Left ventricle myocardium superior (tissue), 1 donor: ENCODE data around the gene RPS6KA2. TPM values are rescaled to one million over a fixed set of nuclear protein-coding genes. Genes with fewer than 3 reads are reported as not detected.
A peak's percentile ranks its signal among the peaks of the same experiment; 100 is the strongest.
"Not testable (repeated sequence)": the region's sequence is repeated elsewhere in the genome, so short reads cannot be mapped to it uniquely, and the experiment has no call there.

Experiments
- ATAC-seq: fragments of 200-7000 bp; cut with Tn5 transposase; one replicate; pipeline ENCODE4 v1.9.1; 2020; ENCODE audit warnings: mild to moderate bottlenecking, moderate library complexity
- DNase-seq: peaks from one replicate; pipeline ENCODE4 v3.0.0-alpha.2; 2020
- intact Hi-C: fragments of 100-400 bp; cut with micrococcal nuclease; formaldehyde crosslinking; loops from one replicate; pipeline ENCODE4 v1.11.0; 2022
- total RNA-seq: library from RNA; stranded (reverse); fragmentation: NEBNext Ultra II Directional; extraction: Animal tissue kit (Norgen Biotek cat#: 25700); gene quantifications from one replicate; pipeline ENCODE4 v1.2.1, GENCODE V29; 2021
- donor health status: DM: no; HTN: yes; CAD: no; lungs with severe emphysema.

The RPS6KA2 gene
- total RNA-seq, 1 donor from 2014 or later = 63.4 TPM

DNA sequence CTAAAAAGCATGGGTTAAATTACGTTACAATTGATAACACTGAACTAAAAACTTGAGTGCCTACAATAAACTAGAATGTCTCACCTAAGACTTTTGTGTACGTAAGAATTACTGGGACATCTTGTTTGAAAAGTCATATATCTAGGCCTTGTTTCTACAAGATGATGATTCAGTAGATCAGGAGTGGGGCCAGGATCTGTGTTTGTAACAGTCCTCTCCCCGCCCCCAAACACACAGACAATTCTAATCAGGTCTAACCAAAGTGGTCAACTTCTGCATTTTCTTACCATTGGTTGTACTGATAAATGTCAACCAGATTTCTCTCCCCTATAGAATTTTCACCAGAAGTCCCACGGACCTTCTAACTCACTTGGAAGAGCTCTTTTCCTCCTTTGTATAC lies 97.5 kb downstream of the RPS6KA2 start:
- ATAC-seq (no peak), DNase-seq (no peak)
- intact Hi-C loops = no loop called here

DNA sequence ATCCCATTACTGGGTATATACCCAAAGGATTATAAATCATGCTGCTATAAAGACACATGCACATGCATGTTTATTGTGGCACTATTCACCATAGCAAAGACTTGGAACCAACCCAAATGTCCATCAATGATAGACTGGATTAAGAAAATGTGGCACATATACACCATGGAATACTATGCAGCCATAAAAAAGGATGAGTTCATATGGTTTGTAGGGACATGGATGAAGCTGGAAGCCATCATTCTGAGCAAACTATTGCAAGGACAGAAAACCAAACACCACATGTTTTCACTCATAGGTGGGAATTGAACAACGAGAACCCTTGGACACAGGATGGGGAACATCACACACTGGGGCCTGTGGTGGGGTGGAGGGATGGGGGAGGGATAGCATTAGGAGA lies 98.0 kb downstream of the RPS6KA2 start:
- intact Hi-C loops, ATAC-seq, DNase-seq: not testable (repeated sequence)

DNA sequence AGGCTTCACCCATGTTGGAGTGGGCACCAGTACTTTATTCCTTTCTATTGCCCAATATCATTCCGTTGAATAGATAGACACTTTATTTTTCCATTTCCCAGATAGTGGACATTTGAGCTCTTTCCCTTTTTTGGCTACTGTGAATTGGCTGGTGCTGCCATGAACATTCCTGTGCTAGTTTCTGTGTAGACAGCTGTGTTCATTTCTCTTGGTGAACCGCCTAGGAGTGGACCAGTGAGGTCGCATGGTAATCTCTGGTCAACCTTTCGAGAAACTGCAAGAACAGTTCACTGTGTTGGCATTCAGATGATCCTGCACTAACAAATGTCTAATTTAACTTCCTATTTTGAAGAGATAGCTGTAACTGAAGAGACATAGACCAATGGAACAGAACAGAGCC lies 99.2 kb downstream of the RPS6KA2 start:
- ATAC-seq (no peak), DNase-seq (no peak)
- intact Hi-C loops = no loop called here

DNA sequence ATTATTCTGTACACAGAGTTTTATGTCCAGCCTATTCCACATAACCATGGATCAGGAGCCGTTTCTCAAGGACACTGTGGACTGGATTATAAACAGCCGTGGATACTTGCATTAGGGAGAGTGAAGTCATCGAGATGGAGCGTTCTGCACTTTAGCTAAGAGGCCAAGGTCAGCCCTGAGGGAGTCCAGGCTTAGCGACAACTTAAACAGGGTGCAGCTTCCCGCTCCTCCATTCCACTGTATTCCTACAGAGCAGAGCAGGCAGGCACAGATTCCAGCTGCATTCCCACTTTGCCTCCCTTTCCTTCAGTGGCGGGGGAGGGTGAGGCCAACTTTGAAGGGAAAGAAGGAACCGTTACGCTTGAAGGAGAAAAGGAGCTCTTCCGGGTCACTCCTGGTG lies 100.1 kb downstream of the RPS6KA2 start:
- intact Hi-C loops = no loop called here
- no peak for DNase-seq
- ATAC-seq = peak; percentile 23

DNA sequence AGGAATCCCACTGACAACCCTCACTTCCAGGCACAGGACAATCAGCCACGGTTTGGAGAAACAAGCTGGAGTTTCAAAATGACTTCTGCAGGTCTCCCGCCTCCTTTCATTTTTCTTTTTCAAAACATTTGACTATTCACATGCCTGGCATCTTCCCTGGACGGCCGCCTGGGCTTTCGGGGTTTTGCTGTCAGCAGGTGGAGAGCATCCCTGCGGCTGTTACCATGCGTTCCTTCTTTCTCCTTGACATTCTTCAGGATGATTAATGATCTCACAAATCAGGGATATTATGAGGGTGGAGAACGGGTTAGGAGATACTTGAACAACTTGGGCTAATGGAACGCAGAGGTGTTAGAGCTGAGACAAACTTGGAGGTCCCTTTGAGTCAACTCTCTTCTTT lies 101.5 kb downstream of the RPS6KA2 start:
- intact Hi-C loops = no loop called here
- ATAC-seq = no peak
- DNase-seq = no peak

DNA sequence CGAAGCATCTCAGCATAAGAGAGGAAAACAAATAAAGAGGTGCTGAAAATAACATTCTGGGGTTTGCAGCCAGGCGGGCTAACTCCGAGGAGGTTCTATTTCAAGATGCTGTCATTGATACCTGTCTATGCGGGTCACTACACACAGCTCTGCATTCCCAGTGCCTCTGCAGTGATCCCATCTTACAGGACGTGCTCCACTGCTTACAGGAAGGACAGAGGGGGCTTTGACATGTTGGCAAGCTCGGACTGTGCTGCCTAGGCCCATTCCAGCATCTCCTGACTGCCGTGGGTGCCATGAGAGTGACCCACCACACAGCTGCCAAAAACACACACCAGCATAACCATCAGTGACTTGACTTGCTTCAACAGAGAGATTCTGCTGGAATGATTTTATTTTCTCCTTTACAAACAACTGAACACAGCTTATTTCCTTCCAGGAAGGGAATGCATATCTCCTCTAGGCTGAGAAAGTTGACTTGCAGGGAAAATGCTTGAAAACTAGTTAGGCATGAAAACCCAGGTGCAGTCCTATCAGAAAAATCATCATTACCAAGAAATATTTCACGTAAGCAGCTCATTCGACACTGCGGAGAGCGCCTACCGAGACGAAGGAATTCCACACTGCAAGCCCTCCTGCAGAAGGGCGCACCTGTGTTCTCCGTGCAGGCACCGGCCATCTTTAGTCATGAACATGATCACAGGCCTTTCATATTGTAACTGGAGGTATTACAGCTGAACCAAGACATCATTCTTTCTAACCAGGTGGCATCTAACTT lies 103.1 kb downstream of the RPS6KA2 start:
- ATAC-seq (no peak), DNase-seq (no peak)
- intact Hi-C loops = no loop called here

DNA sequence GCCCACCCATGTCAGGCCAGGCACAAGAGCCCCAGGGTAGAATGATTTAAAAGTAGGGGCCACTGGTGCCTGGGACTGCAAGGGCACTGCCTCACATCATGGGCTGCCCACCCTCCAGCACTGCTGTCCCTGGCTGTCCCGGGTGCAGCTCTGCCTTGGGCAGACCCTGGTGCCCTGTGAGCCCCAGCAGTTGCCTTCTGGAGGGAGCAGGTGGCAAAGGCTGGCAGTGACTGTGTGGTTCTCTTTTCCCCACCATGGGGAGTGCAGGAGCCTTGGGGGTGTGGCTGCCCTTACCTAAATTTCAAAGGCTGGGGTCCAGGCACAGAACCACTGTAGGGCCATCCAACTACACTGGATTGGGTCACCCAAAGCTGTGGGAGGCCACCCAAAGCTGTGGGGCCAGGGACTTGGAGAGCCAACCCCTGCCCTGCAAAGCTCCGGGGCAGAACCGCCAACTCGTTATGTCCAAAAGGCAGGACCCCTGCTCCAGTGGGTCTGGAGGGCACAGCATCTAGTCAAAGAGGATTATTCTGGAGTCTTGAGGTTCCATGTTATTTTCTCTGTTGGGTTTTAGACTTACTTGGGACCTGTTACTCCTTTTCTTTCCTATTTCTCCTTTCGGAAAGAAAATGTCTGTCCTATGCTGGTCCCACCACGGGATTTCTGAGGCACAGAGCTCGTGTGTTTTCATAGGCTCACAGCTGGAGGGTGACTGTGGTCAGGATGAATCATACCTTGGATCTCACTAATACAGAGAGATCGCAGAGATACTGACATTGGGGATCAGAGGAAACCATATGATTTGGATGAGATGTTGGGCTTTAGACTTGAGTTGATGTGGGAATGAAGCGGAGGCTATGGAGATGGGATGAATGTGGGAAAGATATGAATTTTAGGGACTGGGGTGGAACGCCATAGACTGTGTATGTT lies 105.9 kb downstream of the RPS6KA2 start:
- DNase-seq = no peak
- intact Hi-C loops = no loop called here
- no peak for ATAC-seq

DNA sequence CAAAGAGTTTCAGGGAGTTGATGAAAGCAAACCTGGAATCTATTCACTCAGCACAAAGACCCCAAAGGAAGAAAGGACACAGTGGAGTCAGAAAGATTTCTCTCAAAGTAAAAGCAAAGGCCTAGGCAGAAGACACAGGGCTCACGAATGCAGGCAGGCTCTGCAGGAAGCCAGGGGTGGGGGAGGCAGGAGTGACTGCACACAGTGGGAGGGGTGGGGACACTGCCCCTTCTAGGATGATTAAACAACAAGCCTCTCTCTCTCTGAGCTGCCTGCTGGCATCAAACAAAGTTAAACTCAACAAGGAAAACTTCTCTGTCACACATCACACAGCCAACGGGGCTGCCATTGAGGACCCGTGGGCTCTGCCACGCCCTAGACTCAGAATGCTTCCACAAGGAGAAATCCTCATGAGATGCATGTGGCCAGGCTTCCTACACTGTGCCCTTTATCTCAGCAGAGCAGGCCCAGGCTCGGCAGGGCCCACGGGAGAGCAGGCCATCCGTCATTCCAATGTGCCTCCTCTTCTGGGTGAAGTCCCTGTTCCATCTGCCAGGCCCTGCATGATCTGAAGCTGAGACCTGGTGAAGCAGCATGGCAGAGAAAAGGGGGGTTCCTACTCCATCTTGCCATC lies 110.7 kb downstream of the RPS6KA2 start:
- intact Hi-C loops = no loop called here
- DNase-seq = no peak
- no peak for ATAC-seq

DNA sequence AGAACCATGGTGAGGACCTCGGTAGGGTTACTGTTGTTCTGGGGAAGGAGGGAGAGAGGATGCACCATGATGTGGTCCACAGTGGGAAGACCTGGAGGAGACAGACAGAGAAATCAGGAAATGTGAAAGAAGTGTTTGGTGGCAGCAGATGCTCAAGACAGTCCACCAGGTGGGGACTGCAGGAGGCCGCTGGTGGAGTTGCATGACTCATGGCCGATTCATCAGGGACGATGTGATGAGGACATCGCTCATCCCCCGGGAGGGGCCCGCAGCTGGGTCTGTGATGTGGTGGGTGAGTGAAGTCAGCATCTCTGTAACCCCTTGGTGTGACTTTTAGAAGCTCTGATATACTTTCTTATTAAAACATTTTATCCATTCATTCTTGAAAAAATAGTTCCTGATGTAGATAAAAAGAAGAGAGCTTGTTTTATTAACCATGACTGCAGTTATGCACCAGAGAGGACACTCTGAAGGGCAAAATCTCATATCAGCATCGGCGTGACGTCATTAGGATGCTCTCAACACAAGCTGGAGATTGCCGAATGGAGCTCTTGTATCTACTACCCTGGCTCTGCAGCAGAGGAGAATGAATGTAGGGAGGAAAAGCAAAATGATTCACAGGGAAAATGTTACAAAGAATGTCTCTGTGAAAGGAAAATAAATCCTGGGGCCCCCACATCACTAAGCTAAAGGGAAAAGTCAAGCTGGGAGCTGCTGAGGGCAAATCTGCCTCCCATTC lies 111.8 kb downstream of the RPS6KA2 start:
- intact Hi-C loops = no loop called here
- ATAC-seq (peak; percentile 56), DNase-seq (no peak)

DNA sequence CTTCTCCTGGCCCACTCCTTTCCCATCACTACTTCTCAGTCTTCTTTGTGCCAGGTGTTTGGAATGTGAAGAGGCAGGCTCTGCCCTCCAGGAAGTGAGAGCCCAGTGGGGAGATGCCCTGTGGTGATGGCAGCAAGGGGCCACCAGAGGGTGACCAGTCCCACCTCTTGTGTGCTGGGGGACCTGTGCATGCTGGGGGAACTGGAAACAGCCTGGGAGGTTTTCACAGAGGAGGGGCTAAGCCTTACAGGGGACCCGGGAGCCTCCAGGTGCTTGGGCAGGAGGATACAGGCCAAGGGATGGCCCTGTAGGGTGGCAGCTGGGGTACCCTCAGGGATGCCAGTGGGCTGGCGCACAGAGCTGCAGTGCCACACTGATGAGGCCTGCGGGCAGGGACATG lies 112.9 kb downstream of the RPS6KA2 start:
- peak; percentile 23 for ATAC-seq
- intact Hi-C loops = no loop called here
- DNase-seq = no peak

DNA sequence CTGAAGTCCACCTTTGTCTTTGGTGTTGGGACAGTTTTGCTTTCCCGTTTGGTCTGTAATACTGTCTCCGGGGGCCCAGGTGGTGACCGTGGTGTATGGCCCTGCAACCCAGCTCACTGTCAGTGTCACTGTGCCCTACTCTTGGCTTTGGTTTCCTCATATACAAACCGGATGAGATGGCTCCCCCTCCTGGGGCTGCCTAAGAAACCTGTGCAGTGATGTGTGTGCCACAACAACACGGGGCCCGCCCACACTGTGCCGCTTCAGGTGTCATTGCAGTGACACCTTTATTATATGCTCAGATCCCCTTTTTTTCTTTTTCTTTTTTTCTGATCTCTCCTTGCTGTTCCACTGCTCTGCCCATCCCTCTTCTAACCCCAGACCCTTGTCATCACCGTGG lies 114.5 kb downstream of the RPS6KA2 start:
- intact Hi-C loops = no loop called here
- no peak for DNase-seq
- ATAC-seq = no peak

DNA sequence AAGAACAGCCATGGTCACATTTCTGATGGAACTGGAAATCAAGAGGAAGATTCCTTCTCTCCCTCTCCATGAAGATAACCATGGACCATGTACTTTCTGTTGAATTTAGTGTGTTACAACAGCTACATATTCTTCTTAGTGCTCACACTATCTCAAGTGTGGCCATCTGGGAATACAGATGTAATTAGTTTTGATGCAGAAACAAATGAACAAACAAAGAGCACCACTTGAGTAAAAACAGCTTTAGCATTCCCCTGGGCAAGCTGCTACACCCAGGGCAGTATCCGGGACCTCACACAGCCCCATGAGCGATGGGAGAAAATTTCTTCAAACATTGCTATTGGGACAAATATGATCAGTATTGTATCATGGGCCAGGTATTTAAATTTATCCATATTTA lies 115.7 kb downstream of the RPS6KA2 start:
- intact Hi-C loops = no loop called here
- ATAC-seq = no peak
- no peak for DNase-seq

DNA sequence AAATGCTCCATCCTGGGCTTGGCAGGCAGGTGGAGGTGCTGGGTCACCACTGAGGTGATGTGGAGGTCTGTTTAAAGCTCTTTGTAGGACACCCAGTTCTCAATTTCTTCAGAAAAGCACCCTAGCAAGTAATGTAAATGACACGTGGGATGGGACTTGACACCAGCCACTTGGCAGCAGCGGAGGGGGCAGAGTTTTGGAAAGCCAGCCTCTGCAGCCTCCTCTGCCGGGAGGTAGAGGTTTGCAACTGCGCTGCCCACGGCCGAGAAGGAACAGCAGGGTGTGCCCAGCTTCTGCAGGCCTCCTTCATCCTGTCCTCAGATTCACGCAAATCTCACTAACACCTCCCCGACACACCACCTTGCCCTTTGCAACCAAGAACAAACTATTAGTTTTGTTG lies 117.9 kb downstream of the RPS6KA2 start:
- DNase-seq = no peak
- no peak for ATAC-seq
- intact Hi-C loops = no loop called here

DNA sequence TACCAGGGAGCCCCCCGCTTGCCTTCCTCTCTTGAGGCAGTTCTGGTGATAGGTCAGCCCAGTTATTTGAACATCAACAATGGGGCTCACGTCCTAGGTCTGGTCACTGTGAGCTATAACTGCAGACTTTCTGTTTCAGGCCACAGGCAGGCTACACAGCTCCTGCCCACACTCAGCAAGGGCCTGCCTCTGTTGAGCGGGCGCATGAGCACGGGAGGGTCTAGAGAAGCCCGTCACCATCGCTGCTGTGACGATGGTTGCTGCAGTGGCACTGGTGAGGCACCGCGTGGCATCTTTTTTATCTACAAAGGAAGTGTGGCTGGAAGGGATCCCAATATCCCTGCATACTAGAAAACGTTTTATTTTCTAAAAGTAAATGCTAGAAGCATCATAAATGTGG lies 118.3 kb downstream of the RPS6KA2 start:
- no peak for ATAC-seq
- no peak for DNase-seq
- intact Hi-C loops = no loop called here

DNA sequence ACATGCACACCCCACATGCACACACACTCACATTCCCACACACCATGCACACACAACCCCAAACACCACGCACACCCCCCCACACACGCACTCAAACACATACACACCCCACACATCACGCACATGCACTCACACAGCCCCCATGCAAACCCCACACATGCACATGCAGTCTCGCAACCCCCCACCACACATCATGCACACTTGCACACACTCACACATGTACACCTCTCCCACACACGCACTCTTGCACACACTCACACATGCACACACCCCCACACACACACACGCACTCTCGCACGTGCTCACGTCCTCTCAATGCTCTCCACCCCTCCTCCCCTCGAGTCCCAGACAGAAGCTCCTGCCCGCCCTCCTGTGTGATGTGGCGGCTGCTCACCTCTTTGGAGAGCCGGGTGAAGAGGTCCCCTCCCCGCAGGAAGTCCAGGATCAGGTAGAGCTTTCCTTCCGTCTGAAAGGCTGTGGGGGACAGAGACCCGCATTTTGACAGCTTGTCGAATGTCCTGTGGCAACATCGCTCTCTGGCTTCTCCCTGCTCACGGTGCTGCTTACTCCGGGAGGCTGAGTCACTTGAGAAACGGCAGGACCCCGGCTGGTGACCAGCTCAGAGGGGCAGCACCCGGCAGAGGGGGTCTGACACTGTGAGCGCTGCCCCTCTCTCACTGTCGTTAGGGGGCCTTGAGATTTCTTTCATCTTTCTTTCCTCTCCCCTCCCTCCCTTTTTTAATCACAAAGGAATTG lies 119.1 kb downstream of the RPS6KA2 start:
- DNase-seq = no peak
- ATAC-seq = no peak
- intact Hi-C loops = no loop called here

DNA sequence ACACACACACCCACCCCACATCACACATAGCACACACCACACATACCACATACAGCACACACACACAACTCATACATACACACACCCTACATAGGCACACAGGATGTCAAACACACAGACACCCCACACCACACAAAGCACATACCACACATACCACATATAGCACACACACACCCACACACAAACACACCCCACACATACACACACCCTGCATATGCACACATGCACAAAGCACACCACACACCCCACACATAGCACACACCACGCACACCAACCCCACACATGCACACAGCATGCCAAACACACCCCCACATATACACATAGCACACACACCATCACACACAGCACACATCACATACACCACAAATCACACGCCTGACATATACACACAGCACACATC lies 119.7 kb downstream of the RPS6KA2 start:
- ATAC-seq (no peak), DNase-seq (no peak)
- intact Hi-C loops = no loop called here

DNA sequence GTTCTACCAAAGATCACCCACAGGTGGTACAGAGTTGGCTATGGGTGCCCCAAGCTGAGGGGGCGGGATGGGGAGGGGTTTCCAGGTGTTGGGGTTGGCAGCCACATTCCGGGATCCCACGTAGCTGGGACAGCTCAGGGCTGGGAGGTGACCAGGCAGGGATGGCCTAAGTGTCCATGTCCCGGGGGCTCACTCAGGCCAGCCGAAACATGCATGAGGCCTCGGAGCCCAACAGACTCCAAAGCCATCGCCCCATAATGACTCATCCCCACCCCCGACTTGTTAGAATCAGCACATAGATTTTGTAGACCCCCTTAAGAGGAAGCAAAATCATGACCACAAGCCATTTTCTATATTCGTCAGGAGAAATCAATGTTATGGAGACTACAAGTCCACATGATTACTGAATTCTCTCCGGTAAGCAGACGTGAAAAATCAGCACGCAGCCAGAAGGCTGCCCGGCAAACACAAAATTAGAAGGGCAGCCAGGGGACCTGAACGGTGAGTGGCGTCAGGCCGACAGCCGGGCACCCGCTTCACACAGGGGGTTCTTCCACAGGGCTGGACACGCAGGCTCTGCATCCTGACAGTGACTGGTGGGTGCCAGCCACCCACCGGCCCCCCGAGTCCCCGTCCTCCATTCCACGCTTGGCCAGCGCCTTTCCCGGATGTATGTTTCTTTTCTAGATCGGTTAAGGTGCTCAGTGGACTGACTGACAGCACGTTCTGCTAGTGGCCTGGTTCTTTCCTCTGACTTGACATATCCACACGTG lies 121.7 kb downstream of the RPS6KA2 start:
- ATAC-seq (no peak), DNase-seq (no peak)
- intact Hi-C loops = no loop called here

DNA sequence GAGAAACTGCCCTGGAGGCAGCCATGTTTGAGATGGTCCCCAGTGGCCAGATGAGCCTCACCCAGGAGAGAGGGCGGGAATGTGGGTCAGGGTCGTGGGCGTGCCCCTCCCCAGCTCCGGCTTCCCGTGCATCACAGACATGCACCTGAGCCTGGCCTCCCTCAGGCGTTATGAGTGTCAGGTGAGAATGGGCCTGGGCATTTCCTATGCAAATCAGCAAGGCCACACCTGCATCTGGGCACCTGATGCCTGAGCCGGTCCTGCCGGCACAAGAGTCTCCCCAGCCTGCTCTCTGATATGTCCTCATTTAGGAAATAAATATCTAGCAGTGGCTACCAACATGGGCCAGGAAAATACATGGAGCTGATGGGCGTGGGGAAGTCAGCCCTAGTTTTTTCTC lies 123.0 kb downstream of the RPS6KA2 start:
- intact Hi-C loops = no loop called here
- ATAC-seq = no peak
- no peak for DNase-seq
